Activated CD8-positive, alpha-beta memory T cell treated with anti-CD3 and anti-CD28 coated beads for 48 hours (primary cell): ENCODE results near the gene AKT1.

Experiments used
- DNase-seq, 3 experiments: peaks; one replicate each; pipeline ENCODE4 v3.0.0-alpha.2; 2020; ENCODE audit warnings: low read depth in 2 of 3, low spot score in 2 of 3

The AKT1 gene

DNA sequence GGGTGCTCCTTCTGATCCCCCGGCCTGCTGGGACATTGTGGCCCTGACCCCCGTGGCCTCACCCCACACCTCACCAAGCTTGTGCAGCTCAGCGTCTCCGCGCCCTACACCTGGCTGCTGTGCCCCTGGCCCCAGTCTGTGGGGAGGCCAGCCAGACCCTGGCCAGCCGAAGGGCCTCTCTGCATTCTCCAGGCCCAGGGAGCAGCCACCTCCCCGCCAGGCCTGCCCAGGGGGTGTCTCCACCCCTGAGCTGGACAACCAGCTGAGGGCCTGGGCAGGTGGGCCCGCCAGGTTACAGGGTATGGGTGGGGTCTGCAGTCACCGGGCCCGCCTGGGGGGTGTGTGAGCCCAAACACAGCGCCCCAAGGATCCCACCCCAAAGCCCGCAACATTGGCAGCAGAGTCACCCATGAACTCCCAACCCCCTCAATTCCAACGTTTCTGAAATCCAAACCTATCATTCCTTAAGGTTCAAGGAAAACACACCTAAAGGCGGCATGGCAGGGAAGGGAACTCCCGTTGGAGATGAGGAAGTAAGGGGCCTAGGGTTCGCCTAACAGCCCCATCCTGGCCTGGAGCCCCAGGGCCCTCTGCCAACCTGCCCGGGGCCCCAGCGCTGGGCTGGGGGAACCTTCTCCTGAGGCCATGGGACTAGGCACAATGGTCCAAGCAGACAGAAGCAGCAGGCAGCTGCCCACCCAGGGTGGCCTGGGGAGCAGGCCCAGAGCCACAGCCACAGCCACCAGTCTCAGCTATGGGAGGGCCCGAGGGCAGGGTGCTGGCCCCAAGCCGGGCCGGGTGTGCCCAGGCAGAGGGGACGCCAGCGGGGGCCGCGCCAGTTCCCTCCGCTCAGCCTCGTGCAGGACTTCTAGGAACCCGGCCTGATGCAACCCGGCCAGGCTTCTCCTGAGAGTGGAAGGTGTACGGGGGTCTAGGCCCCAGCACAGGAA is 8.5 kb downstream of the AKT1 start:
- DNase-seq, result no peak

DNA sequence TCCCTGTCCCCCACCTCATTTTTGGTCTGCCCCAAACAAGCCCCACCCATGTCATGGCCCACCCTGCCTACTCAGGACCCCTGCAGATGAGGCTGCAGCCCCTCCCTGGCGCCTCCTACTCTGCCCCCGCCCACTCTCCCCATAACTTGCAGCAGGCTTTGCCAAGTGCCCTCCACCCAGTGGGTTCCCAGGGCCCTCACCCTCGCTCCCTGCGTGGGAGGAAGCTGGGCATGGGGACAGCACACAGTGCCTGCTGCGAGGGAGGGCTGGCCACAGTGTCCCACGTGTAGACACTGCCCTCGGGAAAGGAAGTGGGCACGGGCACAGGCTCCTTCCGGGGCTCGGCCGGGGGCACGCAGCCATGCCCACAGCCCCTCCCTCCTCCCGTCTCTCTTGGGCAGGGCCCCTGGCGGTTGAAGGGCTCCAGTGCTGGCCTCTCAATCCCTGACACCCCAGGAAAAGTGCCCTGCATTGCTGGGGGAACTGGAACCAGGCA is 9.4 kb downstream of the AKT1 start:
- DNase-seq, result no peak

- no peak for DNase-seq
These were observed 9.9 kb downstream of the AKT1 start for GRCh38 chr14:104785708-104786080.

- DNase-seq, result no peak
These were observed 10.5 kb downstream of the AKT1 start for GRCh38 chr14:104784846-104785707.

- DNase-seq, result no peak
These were observed 11.4 kb downstream of the AKT1 start for GRCh38 chr14:104784218-104784568.

GRCh38 chr14:104783484-104784217 is 11.9 kb downstream of the AKT1 start:
- no peak for DNase-seq

- DNase-seq, result no peak
These were observed 12.8 kb downstream of the AKT1 start for GRCh38 chr14:104782808-104783139.

DNA sequence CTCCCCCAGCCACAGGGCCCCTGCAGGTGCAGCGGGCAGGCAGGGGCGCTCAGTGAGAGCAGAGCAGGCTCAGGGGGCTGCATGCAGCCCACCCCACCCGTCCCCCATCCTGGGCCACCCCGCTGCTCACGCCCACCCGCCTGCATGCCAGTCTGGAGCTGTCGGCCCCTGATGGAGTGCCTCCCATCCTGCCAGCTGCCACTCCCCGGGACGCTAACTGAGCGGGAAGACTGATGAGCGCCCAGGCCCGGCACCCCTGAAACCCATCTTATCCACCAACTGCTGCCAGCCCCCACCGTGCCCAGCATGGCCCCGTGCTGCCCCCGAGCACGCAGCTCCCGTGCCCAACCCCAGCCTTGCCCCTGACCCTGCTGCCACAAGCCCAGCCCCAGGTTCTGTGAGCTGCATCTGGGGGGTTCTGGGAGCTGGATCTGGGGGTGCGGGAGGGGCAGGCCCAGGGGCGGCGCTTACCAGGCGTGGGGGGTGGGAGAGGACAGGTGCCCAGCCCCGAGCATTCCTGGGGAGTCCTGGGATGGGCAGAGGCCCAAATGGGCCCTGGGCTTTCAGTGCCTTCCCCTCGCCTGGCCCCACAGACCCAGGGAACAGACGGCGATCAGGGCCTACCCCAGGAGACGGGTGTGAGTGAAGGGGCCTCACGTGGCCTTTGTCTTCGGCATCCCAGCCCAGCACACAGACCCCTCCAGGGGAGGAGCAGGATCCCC is 13.3 kb downstream of the AKT1 start:
- DNase-seq, result no peak

DNA sequence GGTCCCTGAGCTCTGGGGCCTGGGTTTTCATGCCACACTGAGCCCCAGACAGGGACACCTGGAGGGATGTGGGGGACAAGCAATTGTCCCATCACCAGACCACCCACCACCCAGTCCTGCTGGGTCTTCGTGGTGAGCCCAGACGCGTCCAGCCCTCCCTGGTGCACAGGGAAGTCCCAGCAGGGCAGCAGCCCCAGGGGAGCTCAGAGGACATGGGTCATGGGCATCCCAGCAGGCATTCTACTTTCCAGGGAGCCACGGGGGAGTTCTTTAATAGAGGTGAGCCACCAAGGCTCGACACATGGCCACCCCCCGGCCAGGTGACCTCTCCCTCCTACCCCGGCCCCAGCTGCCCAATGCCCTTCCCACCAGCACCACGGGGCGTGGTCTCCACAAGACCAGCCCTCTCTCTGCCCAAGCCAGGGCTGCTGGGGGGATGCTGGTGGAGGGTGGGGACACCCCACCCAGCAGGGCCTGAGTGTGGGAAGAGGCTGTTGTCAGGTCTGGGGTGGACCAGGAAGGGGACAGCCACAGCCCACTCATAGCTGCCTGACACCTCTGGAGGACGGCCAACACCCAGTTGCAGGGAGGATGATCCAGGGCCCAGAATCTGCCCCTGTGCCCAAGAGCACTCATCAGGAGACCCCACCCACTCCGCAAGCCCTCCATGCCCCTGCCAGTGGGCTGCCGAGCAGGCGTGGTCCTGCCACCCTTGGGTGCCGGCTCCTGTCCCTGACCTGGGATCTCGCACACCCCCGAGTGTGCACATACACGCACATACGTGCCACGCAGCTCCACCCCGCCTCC is 14.1 kb downstream of the AKT1 start:
- no peak for DNase-seq

- no peak for DNase-seq
These were observed 15.0 kb downstream of the AKT1 start for GRCh38 chr14:104780513-104781030.

GRCh38 chr14:104779776-104780512 is 15.6 kb downstream of the AKT1 start:
- no peak for DNase-seq

GRCh38 chr14:104778694-104779331 is 16.7 kb downstream of the AKT1 start:
- DNase-seq, result no peak

DNA sequence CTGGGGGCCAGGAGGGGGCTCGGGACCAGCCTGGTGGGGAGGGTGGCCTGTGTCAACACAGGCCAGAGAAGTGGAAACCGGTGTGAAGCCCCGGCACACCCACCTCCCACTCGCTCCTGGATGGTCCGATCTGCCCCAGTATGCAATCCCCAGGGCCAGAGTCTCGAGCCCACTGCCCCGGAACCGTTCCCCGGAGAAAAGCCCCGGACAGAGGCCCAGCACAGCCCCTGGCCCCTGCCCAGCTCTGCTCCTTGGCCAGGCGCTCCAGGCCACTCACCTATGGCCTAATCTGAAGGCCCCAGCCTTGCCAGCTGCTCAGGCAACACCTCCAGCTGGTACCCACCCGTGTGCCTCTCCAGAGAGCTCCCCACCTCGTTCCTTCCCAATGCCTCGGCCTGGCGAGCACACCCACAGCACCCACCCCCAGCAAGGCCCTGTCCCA is 17.7 kb downstream of the AKT1 start:
- DNase-seq, result no peak

DNA sequence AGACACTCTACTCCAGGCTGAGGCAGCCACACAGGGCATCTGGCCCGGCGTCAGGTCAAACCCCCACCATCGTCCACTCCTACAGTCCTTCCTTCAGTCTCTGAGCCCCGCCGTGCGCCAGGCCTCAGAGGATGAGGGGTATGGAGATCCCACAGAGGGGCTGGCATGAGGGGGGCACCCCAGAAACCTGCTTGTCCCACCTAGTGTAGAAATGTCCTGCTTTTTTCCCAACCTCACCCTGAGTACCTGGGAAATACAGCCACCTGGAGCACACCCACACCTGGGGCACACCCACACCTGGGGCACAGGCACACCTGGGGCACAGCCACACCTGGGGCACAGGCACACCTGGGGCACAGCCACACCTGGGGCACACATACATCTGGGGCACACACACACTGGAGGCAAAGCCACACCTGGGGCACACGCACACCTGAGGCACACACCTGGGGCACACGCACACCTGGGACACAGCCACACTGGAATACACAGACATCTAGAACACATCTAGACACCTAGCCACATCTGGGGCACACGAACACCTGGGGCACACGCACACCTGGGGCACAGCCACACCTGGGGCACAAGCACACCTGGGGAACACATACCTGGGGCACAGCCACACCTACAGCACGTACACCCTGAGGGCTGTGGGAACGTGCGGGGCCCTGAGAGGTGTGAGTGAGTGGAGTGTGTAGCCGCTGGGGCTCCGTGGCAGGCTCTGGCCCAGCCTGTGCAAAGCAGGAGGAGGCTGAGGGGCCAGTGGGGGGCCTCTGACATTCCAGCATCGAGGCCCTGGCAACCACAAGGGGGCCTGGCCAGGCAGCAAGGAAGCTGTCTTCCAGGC is 18.4 kb downstream of the AKT1 start:
- DNase-seq, result no peak

DNA sequence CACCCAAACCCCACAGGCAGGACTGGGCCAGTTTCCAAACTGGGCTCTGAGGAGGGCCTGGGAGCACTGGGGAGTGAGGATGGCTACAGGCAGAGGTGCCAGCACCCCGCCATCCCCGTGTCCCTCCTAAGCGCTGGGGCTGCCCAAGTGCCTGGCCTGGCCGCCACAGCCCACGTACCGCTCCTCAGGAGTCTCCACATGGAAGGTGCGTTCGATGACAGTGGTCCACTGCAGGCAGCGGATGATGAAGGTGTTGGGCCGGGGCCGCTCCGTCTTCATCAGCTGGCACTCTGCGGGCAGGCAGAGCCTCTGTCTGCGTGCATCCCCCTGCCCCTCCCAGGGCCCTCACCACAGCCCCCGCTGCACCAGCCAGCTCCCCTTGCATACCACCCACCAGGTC is 19.1 kb downstream of the AKT1 start:
- DNase-seq, result no peak

GRCh38 chr14:104775073-104775489 is 20.5 kb downstream of the AKT1 start:
- DNase-seq, result no peak

- no peak for DNase-seq
These were observed 21.0 kb downstream of the AKT1 start for GRCh38 chr14:104774453-104775072.
